PFSK-1 (cell line): ENCODE results near the gene SETMAR.

Source experiments
- SIN3A ChIP-seq: IDR thresholded peaks from 2 replicates; pipeline ENCODE4 v1.6.1; 2012; ENCODE audit warnings: mild to moderate bottlenecking, low read length, moderate library complexity, borderline replicate concordance; ENCODE audit not compliant: insufficient read depth
- TF ChIP-seq, protein P1 (sequence below), 2 experiments: IDR thresholded peaks; 2 replicates each; pipeline versions ENCODE4 v1.6.1 to v1.8.0; 2011 to 2012; ENCODE audit warnings: low read depth in 2 of 2, low read length in 2 of 2, control low read depth in 1 of 2, inconsistent platforms in 1 of 2, mild to moderate bottlenecking in 1 of 2, moderate library complexity in 1 of 2; ENCODE audit not compliant: insufficient read depth in 1 of 2

DNA sequence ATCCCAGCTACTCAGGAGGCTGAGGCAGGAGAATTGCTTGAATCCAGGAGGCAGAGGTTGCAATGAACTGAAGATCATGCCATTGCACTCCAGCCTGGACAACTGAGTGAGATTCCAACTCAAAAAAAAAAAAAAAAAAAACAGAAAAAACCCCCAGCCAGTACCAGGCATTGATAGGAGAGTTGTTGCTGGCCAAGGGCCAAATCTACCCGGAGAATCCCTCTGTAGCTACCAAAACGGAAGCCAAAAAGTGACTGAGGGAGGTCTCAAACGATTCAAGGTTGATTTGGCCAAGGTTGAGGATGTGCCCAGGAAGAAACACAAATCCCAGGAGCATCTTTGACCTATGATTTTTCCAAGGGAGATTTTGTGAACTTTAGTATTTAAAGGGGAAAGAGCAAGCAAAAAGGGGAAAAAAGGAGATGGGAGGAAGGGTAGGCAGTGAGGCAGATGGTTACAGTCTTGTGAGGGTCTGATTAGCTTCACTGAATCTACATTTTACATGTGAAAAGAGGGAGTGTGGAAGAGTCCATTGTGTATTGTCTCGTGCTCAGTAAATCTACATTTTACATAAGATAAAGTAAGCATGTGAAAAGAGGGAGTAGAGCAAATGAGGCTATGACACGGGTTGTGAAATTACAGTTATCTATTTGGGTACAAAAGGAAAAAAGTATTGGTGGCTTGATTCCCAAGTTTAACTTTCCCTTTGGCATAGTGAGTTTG, 32.8 kb downstream of the SETMAR start:
- TF ChIP-seq, protein P1, sequence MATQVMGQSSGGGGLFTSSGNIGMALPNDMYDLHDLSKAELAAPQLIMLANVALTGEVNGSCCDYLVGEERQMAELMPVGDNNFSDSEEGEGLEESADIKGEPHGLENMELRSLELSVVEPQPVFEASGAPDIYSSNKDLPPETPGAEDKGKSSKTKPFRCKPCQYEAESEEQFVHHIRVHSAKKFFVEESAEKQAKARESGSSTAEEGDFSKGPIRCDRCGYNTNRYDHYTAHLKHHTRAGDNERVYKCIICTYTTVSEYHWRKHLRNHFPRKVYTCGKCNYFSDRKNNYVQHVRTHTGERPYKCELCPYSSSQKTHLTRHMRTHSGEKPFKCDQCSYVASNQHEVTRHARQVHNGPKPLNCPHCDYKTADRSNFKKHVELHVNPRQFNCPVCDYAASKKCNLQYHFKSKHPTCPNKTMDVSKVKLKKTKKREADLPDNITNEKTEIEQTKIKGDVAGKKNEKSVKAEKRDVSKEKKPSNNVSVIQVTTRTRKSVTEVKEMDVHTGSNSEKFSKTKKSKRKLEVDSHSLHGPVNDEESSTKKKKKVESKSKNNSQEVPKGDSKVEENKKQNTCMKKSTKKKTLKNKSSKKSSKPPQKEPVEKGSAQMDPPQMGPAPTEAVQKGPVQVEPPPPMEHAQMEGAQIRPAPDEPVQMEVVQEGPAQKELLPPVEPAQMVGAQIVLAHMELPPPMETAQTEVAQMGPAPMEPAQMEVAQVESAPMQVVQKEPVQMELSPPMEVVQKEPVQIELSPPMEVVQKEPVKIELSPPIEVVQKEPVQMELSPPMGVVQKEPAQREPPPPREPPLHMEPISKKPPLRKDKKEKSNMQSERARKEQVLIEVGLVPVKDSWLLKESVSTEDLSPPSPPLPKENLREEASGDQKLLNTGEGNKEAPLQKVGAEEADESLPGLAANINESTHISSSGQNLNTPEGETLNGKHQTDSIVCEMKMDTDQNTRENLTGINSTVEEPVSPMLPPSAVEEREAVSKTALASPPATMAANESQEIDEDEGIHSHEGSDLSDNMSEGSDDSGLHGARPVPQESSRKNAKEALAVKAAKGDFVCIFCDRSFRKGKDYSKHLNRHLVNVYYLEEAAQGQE (IDR thresholded peaks at IDR 0.05; ENCODE audit: insufficient read depth in 1 of 2, low read depth in 2 of 2, low read length in 2 of 2): no peak
- TF ChIP-seq SIN3A: no peak
